HS-5 (cell line): Measurements from ENCODE around the gene WNT2.
"Not testable (repeated sequence)": the region's sequence is repeated elsewhere in the genome, so short reads cannot be mapped to it uniquely, and the experiment has no call there.

Source experiments
- DNase-seq: peaks from one replicate; pipeline ENCODE4 v3.0.0-alpha.2; 2012; ENCODE audit warnings: low read depth

Gene WNT2

GRCh38 chr7:117259615-117260014 lies 63.2 kb downstream of the WNT2 start:
- DNase-seq: no peak

GRCh38 chr7:117251687-117252086 lies 71.2 kb downstream of the WNT2 start:
- peak; percentile 61 for DNase-seq

- no peak for DNase-seq
Observed at GRCh38 chr7:117250801-117251200, 72.1 kb downstream of the WNT2 start.

- no peak for DNase-seq
Observed at GRCh38 chr7:117250245-117250644, 72.6 kb downstream of the WNT2 start.

GRCh38 chr7:117249696-117250095 lies 73.2 kb downstream of the WNT2 start:
- no peak for DNase-seq

- no peak for DNase-seq
Observed at GRCh38 chr7:117248829-117249228, 74.0 kb downstream of the WNT2 start.

GRCh38 chr7:117247809-117248208 lies 75.0 kb downstream of the WNT2 start:
- DNase-seq: no peak

GRCh38 chr7:117245703-117246102 lies 77.2 kb downstream of the WNT2 start:
- not testable (repeated sequence) for DNase-seq

GRCh38 chr7:117243390-117243789 lies 79.5 kb downstream of the WNT2 start:
- DNase-seq: no peak

GRCh38 chr7:117241088-117241487 lies 81.8 kb downstream of the WNT2 start:
- no peak for DNase-seq

GRCh38 chr7:117238937-117239336 lies 83.9 kb downstream of the WNT2 start:
- no peak for DNase-seq

- DNase-seq: no peak
Observed at GRCh38 chr7:117238472-117238871, 84.4 kb downstream of the WNT2 start.

GRCh38 chr7:117237646-117238045 lies 85.2 kb downstream of the WNT2 start:
- no peak for DNase-seq

GRCh38 chr7:117231047-117231359 lies 91.9 kb downstream of the WNT2 start:
- no peak for DNase-seq

GRCh38 chr7:117230276-117231046 lies 92.4 kb downstream of the WNT2 start:
- peak; percentile 48 for DNase-seq

GRCh38 chr7:117229350-117229749 lies 93.5 kb downstream of the WNT2 start:
- DNase-seq: no peak

- DNase-seq: no peak
Observed at GRCh38 chr7:117227091-117227490, 95.8 kb downstream of the WNT2 start.

- no peak for DNase-seq
Observed at GRCh38 chr7:117225536-117225935, 97.3 kb downstream of the WNT2 start.
